K562 (cell line): ENCODE data around the gene VDAC2. TPM values are rescaled to one million over a fixed set of nuclear protein-coding genes. Genes with fewer than 3 reads are reported as not detected.
"Not testable (repeated sequence)": the region's sequence is repeated elsewhere in the genome, so short reads cannot be mapped to it uniquely, and the experiment has no call there.

ENCODE experiments used
- ATAC-seq: fragments of 200-7000 bp; cut with Tn5 transposase; 3 replicates; pipeline ENCODE4 v1.9.1; 2020; ENCODE audit warnings: moderate library complexity
- BruUV-seq: library from RNA; stranded (reverse); fragments of 400-500 nt; replicated peaks from 2 replicates; lab custom pipeline; 2021; lab: Mats Ljungman, UMichigan
- CTCF ChIA-PET: fragments of 300-600 bp; formaldehyde crosslinking; extraction: SDS; loops from one replicate; lab custom pipeline; 2021; ENCODE audit warnings: low intra/inter-chr PET ratio; lab: Yijun Ruan, JAX
- POLR2A ChIA-PET: fragments of 300-600, 350-650 bp; sonication (Branson Sonifier 250); formaldehyde crosslinking; extraction: SDS; loops from one replicate; lab custom pipeline; 2021; ENCODE audit warnings: antibody characterized with exemption, inconsistent platforms; lab: Yijun Ruan, JAX
- DNase-seq, 4 experiments: peaks; one replicate each; pipeline versions ENCODE4 v3.0.0 to v3.0.0-alpha.2; 2011 to 2018; ENCODE audit warnings: low spot score in 3 of 4, mixed read lengths in 3 of 4; ENCODE audit errors: extremely low read depth in 1 of 4
- FAIRE-seq: peaks from 2 replicates; lab custom pipeline; 2011; peaks lifted over from hg19 to GRCh38; lab: Jason Lieb, UNC
- H2AFZ ChIP-seq: 2 replicates; pipeline ENCODE4 v1.6.0; 2011; ENCODE audit warnings: low read depth, low read length, control low read depth, inconsistent platforms
- H3K27ac ChIP-seq: fragments of 200-600 bp; 3 replicates; pipeline ENCODE4 v1.8.0; 2011; ENCODE audit warnings: low read depth, mild to moderate bottlenecking, control low read depth, inconsistent platforms, low read length, moderate library complexity, mixed read lengths; ENCODE audit errors: extremely low read depth
- H3K27me3 ChIP-seq, 2 experiments: fragments of 300-600 bp in 1 of 2; 2 replicates in 1 of 2; 3 replicates in 1 of 2; pipeline versions ENCODE4 v1.6.0 to v1.8.0; 2011; ENCODE audit warnings: inconsistent platforms in 2 of 2, low read length in 2 of 2, mild to moderate bottlenecking in 1 of 2, mixed read lengths in 1 of 2, moderate library complexity in 1 of 2; ENCODE audit not compliant: control insufficient read depth in 2 of 2, insufficient read depth in 2 of 2
- H3K36me3 ChIP-seq: fragments of 300-600 bp; 3 replicates; pipeline ENCODE4 v1.8.0; 2011; ENCODE audit warnings: mild to moderate bottlenecking, low read length, inconsistent platforms; ENCODE audit not compliant: control insufficient read depth, insufficient read depth
- H3K4me1 ChIP-seq, 2 experiments: fragments of 200-600 bp in 1 of 2; replicated peaks in 1 of 2; 2 replicates in 1 of 2; 3 replicates in 1 of 2; pipeline versions ENCODE4 v1.5.1 to v1.8.0; 2011; ENCODE audit warnings: inconsistent platforms in 2 of 2, low read length in 2 of 2, mild to moderate bottlenecking in 1 of 2, mixed read lengths in 1 of 2, moderate library complexity in 1 of 2; ENCODE audit not compliant: control insufficient read depth in 2 of 2, insufficient read depth in 2 of 2
- H3K4me2 ChIP-seq: 2 replicates; pipeline ENCODE4 v1.6.1; 2011; ENCODE audit warnings: low read length, control low read depth, inconsistent platforms, mixed read lengths; ENCODE audit not compliant: insufficient read depth
- H3K4me3 ChIP-seq: fragments of 200-600 bp; sonication (generic), shearing (Covaris generic); 2 replicates; pipeline ENCODE4 v1.5.1; 2016; ENCODE audit warnings: control low read depth, inconsistent platforms
- H3K79me2 ChIP-seq: fragments of 200-600 bp; 3 replicates; pipeline ENCODE4 v1.8.0; 2011; ENCODE audit warnings: low read length, inconsistent platforms; ENCODE audit not compliant: control insufficient read depth, insufficient read depth
- H3K9ac ChIP-seq, 2 experiments: 2 replicates each; pipeline versions ENCODE4 v1.6.0 to v1.6.1; 2011; ENCODE audit warnings: low read depth in 2 of 2, low read length in 2 of 2, control low read depth in 1 of 2, inconsistent platforms in 1 of 2, mild to moderate bottlenecking in 1 of 2, mixed read lengths in 1 of 2; ENCODE audit not compliant: insufficient read depth in 1 of 2
- H3K9me1 ChIP-seq: one replicate; pipeline ENCODE4 v1.6.0; 2011; ENCODE audit warnings: inconsistent platforms, mild to moderate bottlenecking, low read length, moderate library complexity; ENCODE audit not compliant: control insufficient read depth, insufficient read depth
- H3K9me3 ChIP-seq: replicated peaks from 2 replicates; pipeline ENCODE4 v1.5.1; 2011; ENCODE audit warnings: low read depth, low read length, inconsistent platforms; ENCODE audit not compliant: control insufficient read depth, insufficient read depth
- H4K20me1 ChIP-seq: replicated peaks from 2 replicates; pipeline ENCODE4 v1.6.1; 2011; ENCODE audit warnings: low read length, inconsistent platforms, mixed read lengths; ENCODE audit not compliant: control insufficient read depth, insufficient read depth
- WGBS: fragments of 100-300 bp; shearing (Covaris generic); methylation state at CpG from one replicate; pipeline ENCODE4 v1.1.6; 2016; ENCODE audit warnings: low coverage, mixed read lengths; ENCODE audit not compliant: insufficient coverage; ENCODE audit errors: missing lambda C conversion rate; 5-methylcytosine and 5-hydroxymethylcytosine counted together
- in situ Hi-C: fragments of 300-500 bp; cut with MboI; formaldehyde crosslinking; loops from 4 replicates; pipeline ENCODE4 v1.15.0; 2018; ENCODE audit warnings: inconsistent platforms, mixed read lengths
- intact Hi-C: fragments of 100-400 bp; cut with micrococcal nuclease; formaldehyde crosslinking; loops from 2 replicates; pipeline ENCODE4 v1.14.2; 2022
- polyA plus RNA-seq, 8 experiments: library from polyadenylated mRNA; depleted of rRNA in 4 of 8; stranded (reverse) in 5 of 8; unstranded in 3 of 8; fragments of >200 nt; fragmentation: Nextera tagmentation in 2 of 8; fragmentation: Illumina TruSeq in 1 of 8; extraction: Ambion mirVana in 2 of 8; extraction: Trizol in 1 of 8; gene quantifications; 2 replicates each; pipeline versions ENCODE4 v1.2.1 to v1.2.3, GENCODE V29; 2011 to 2014; ENCODE audit warnings: inconsistent platforms in 1 of 8, missing spikeins in 1 of 8
- total RNA-seq, 7 experiments: library from RNA; depleted of rRNA in 6 of 7; stranded (reverse); fragments of >200 nt in 6 of 7; fragmentation: Illumina TruSeq in 2 of 7; extraction: Trizol in 2 of 7; gene quantifications; 2 replicates each; pipeline versions ENCODE4 v1.2.1 to v1.2.3, GENCODE V29; 2011 to 2021; ENCODE audit warnings: low replicate concordance in 1 of 7
- TF ChIP-seq, protein P1 (sequence below): fragments of 450-650 bp; IDR thresholded peaks from 2 replicates; pipeline ENCODE4 v1.6.1; 2017; ENCODE audit warnings: antibody characterized with exemption, mild to moderate bottlenecking

The VDAC2 gene
- total and polyA plus RNA-seq, 9 of the 15 experiments (the other 6 are each of a cell fraction or from before 2014, with no cell fraction given) = 139 to 450 (median 250) TPM

DNA sequence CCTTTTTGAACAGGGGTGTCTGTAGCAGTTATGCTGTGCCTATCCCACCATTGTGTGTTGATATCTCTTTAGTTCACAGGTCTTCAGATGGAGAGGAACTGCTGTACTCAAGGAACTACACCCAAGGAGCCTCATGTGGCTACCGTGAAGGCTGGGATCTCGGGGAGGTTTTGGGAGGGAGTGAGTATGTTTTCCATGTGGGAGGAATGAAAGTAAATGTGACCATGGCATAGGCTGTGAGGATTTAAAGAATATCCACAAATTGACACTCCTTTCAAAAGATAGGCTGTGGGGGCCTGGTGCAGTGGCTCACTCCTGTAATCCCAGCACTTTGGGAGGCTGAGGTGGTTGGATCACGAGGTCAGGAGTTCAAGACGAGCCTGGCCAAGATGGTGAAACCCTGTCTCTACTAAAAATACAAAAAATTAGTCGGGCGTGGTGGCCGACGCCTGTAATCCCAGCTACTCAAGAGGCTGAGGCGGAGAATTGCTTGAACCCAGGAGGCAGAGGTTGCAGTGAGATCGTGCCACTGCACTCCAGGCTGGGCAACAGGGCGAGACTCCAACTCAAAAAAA, 7.5 kb upstream of the VDAC2 start:
- in situ Hi-C loops, ATAC-seq, H3K36me3 ChIP-seq, H3K9me3 ChIP-seq, H3K4me3 ChIP-seq, H3K27ac ChIP-seq, H3K4me2 ChIP-seq, H3K27me3 ChIP-seq, intact Hi-C loops, DNase-seq, H4K20me1 ChIP-seq, BruUV-seq, H3K79me2 ChIP-seq, FAIRE-seq, CTCF ChIA-PET, H3K9me1 ChIP-seq: not testable (repeated sequence)
- Histone ChIP-seq H3K9ac (0 out of 4 replicates have a peak overlapping the region, but pooled peaks of 1 of the 2 experiments have one; percentile 3), H2AFZ (peak overlapping the region; percentile 2; the same call in 1 of the 2 replicates), H3K4me1 (peaks cover 17 to 19% of the 10 kb centered on the region in 2 experiments)
- TF ChIP-seq, protein P1, sequence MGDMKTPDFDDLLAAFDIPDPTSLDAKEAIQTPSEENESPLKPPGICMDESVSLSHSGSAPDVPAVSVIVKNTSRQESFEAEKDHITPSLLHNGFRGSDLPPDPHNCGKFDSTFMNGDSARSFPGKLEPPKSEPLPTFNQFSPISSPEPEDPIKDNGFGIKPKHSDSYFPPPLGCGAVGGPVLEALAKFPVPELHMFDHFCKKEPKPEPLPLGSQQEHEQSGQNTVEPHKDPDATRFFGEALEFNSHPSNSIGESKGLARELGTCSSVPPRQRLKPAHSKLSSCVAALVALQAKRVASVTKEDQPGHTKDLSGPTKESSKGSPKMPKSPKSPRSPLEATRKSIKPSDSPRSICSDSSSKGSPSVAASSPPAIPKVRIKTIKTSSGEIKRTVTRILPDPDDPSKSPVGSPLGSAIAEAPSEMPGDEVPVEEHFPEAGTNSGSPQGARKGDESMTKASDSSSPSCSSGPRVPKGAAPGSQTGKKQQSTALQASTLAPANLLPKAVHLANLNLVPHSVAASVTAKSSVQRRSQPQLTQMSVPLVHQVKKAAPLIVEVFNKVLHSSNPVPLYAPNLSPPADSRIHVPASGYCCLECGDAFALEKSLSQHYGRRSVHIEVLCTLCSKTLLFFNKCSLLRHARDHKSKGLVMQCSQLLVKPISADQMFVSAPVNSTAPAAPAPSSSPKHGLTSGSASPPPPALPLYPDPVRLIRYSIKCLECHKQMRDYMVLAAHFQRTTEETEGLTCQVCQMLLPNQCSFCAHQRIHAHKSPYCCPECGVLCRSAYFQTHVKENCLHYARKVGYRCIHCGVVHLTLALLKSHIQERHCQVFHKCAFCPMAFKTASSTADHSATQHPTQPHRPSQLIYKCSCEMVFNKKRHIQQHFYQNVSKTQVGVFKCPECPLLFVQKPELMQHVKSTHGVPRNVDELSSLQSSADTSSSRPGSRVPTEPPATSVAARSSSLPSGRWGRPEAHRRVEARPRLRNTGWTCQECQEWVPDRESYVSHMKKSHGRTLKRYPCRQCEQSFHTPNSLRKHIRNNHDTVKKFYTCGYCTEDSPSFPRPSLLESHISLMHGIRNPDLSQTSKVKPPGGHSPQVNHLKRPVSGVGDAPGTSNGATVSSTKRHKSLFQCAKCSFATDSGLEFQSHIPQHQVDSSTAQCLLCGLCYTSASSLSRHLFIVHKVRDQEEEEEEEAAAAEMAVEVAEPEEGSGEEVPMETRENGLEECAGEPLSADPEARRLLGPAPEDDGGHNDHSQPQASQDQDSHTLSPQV = 0 out of 2 replicates have a peak, but pooled peaks have one; percentile 8
- POLR2A ChIA-PET = interaction anchor here (1.4 to 8.9 kb wide), 4 partner anchors 8 to 31 kb away, joined by 4 to 74 read pairs (median 5); no protein-coding TSS in a partner anchor
- WGBS = 56% methylated on average over 8 of the region's 11 CpGs
